GM21825 (cell line): ENCODE data around the gene TLDC2.
A peak's percentile ranks its signal among the peaks of the same experiment; 100 is the strongest.
"Not testable (repeated sequence)": the region's sequence is repeated elsewhere in the genome, so short reads cannot be mapped to it uniquely, and the experiment has no call there.

Experiments
- ATAC-seq: cut with Tn5 transposase; IDR thresholded peaks from one replicate; pipeline ENCODE4 v1.9.1; 2021; ENCODE audit warnings: mild to moderate bottlenecking, moderate library complexity; ENCODE audit not compliant: unreplicated experiment

TLDC2 gene

GRCh38 chr20:36875702-36876472, at the start of gene TLDC2:
TSS of gene TLDC2 (plus strand) at chr20:36876138. CDS start at chr20:36876175, 37 bp downstream.
- ATAC-seq = no peak

- no peak for ATAC-seq
Measured at GRCh38 chr20:36826554-36827244, 49.2 kb upstream of the TLDC2 start.

DNA sequence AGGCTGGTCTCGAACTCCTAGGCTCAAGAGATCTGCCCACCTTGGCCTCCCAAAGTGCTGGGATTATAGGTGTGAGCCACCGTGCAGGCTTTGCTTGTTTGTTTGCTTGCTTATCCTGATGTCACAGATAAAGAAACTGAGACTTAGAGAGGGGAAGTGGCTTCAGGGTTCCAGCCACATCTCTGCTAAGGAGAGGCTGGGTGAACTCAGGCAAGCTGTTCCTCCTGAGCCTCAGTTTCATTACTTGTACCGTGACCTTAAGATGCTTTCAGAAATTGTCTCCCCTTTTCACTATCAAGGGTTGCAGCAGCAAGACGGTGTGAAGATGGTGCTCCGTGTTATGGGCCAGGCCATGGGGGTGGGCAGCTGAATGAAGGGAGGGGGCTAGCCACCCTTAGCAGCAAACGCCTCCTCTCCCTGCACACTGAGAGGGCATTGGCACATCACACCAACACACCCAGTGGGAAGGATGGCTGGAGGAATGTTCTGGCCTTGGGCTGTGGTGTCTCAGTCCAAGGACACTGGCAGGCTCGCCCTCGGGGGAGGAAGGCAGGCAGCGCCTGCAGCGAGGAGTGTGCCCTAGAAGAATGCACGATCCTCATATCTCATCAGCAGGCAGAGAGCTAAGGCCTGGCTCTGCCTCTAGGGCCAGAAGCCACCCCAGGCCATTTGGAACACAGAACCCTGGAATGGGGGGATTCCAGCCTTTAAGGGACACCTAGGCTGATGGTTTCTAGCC, 48.2 kb upstream of the TLDC2 start:
- ATAC-seq = peak; percentile 74

DNA sequence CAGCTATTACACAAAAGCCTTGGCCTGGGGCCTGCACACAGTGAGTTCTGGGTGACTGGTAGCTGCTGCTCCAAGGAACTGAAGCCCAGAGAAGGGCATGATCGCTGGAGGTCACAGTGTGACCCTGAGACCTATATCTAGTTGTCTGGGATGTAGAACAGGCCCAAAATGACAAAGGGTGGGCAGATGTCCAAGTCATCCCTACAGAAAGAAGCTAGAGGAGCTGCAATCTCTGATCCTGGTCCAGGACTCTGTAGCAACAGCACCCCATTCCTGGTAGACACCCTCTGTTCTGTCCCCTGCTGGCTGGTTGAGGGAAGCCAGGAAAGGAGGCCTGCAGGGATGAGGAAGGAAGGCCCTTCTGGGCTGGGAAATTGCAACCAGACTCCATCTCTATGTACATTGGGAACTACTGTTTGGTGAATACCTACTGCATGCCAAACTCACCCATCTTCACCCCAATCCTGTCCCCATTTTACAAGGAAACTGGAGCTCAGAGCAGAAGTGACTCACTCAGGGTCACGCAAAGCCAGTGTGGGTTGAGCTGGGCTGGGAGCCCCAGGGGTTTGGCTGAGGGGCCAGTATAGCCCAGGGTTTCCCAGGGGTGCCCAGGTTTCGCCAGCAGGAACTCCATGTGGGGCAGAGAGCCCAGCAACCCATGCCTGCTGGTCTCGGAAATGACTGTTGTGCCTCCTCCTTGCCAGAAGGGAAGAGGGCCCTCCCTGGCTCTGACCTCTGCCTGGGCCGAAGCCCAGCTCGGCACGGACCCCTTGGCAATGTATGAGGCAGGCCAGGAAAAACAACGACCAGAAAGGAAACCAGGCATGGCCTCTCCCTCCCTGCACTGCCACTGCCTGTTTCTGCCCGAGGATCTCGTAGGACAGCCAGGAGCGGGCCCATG, 44.9 kb upstream of the TLDC2 start:
- no peak for ATAC-seq

GRCh38 chr20:36832791-36833190, 43.1 kb upstream of the TLDC2 start:
- no peak for ATAC-seq

- no peak for ATAC-seq
Measured at GRCh38 chr20:36833275-36834020, 42.5 kb upstream of the TLDC2 start.

GRCh38 chr20:36835025-36835424, 40.9 kb upstream of the TLDC2 start:
- ATAC-seq = no peak

DNA sequence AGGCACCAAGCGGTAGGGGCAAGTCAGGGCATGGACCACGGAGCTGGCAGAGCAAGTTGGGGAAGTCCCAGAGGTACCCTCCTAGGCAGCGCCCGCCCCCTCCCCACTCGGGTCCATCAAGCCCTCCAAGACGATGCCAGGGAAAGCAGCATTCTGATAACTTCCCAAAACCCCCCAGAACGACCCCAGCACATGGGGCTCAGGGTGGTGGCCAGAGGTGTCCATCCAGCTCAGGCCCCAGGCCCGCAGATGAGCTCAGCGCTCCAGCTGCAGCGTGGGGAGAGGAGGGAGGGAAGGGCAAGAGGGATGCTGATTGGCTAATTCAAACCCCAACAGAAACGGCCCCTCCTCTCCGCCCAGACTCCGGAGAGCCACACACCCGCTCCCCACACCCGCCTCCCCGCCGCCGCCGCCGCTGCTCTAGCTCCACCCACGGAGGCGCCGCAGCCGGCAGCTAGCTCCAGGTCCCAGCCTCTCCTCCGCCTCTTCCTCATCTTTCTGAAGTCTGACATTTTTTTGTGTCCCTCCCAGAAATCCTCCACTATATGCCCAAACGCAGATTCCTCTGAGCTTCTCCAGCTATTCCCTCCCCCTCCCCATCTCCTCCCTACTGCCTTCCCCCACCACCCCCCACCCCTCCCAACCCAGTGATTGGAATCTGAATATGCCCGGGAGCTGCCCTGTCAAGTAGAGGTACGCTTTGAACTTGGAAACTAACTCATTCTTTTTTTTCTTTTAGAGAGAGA, 40.3 kb upstream of the TLDC2 start:
- ATAC-seq = peak; percentile 76

DNA sequence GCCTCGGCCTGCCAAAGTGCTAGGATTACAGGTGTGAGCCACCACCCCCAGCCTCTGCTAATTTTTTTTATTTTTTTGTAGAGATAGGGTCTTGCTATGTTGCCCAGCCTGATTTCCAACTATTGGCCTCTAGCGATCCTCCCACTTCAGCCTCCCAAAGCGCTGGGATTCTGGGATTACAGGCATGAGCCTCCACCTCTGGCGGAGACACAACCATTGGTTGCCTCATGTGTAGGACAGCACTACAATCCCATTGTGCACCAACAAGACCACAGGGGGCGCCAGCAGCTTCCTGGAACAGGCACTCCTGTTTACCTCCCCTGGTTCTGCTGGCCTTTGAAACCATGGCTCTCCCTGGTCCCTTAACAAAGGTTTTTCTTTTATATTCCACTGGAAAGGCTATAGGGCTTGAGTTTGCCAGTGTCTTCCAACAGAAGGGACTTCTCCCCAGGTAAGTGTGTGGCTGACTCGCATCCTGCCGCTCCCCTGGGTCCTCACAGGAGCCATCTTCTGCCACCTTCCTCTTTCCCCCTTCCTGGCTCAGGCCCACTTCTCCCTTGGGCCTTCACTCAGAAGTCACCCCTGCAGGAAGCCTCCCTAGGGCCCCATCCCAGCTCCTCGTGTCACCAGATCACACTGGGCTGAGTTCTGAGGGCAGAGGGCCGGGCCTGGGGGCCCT, 39.2 kb upstream of the TLDC2 start:
- no peak for ATAC-seq

GRCh38 chr20:36838376-36838775, 37.6 kb upstream of the TLDC2 start:
- ATAC-seq = not testable (repeated sequence)

GRCh38 chr20:36839150-36839549, 36.8 kb upstream of the TLDC2 start:
- ATAC-seq = no peak

DNA sequence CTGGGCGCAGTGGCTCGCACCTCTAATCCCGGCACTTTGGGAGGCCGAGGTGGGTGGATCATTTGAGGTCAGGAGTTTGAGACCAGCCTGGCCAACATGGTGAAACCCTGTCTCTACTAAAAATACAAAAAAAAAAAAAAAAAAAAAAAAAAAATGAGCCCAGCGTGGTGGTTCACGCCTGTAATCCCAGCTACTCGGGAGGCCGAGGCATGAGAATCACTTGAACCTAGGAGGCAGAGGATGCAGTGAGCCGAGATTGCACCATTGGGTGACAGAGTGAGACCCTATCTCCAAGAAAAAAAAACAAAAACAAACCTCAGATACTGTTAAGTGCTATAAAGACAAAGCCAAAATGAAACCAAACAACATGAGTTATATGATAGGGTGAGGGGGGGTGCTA, 34.9 kb upstream of the TLDC2 start:
- ATAC-seq = not testable (repeated sequence)

GRCh38 chr20:36845288-36845971, 30.5 kb upstream of the TLDC2 start:
- no peak for ATAC-seq

GRCh38 chr20:36847009-36847709, 28.8 kb upstream of the TLDC2 start:
- no peak for ATAC-seq

DNA sequence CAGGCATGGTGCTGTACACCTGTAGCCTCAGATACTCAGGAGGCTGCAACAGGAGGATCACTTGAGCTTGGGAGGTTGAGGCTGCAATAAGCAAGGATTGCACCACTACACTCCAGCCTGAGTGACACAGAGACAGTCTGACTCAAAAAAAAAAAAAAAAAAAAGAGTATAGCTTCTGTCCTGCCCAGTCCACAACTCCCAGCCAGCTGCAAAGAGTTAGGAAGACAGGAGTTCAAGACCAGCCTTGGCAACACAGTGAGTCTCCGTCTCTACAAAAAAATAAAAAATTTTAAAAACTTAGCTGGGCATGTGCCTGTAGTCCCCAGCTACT, 28.3 kb upstream of the TLDC2 start:
- ATAC-seq = no peak

GRCh38 chr20:36848078-36848660, 27.8 kb upstream of the TLDC2 start:
- no peak for ATAC-seq

DNA sequence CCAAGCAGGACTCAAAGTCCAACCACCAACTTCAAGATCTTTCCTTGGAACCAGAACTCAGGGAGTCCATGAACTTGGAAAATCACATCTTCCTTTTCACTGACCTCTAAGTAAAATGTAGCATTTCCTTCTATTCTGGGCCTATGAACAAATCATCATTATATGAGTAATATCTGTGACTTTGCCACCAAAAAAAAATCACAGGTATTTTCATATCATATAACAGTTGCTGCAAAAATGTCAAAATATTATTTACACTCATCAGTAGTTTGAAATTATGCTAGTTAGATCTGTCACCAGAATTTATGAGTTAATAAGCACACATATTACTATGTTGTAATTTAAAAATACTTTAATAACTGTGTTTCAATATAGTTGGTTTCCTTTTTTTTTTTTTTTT, 27.3 kb upstream of the TLDC2 start:
- ATAC-seq = no peak
